Measurements from ENCODE around the gene RHBDF1. TPM values are rescaled to one million over a fixed set of nuclear protein-coding genes. Genes with fewer than 3 reads are reported as not detected.

Gene RHBDF1
- total RNA-seq, 4 donors from 2014 or later = 14.7 to 79.0 (median 31.1) TPM

DNA sequence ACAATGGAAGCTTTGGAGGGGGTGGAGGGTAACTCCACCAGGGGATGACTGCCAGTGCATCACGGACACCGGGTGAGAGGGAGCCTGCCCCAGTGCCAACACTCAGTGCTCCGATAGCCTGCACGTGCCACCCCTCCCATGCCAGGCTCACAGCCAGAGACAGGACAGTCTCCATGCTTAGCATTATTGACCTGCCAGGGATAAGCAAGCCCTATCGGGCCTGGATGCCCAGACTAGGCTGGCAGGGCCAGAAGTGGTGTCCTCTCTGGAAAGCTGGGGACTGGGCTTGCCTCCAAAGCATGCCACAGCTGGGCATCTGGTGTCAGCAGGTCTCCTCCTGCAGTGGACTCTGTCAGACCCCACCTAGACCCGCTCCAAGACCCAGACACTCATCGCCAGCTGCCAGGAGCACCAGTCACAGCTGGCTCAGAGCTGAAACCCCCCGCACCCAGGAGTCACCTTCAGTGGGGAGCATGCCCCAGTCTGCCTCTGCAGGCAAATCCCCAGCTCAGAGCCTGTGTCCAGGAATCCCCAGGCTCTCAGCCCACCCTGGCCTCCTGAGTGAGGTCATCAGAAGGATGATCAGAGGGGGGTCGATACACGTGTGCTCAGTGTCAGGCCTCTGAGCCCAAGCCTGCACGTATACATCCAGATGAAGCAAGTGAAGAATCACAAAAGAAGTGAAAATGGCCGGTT is 1.8 kb upstream of the RHBDF1 start:
- intact Hi-C loops (cut with DNase I; ENCODE audit: low total_unique reads) = no loop called here
- H3K9me3 ChIP-seq = no peaks in the 10 kb centered on the region
- no peak overlapping the region for H3K4me3 ChIP-seq
- H3K27me3 ChIP-seq = no peaks in the 10 kb centered on the region
- H3K4me1 ChIP-seq = peaks cover 5 to 47% of the 10 kb centered on the region in 2 donors
- DNase-seq = no peak
- no peak for TF ChIP-seq POLR2A (IDR thresholded peaks at IDR 0.05)
- TF ChIP-seq, protein P1, sequence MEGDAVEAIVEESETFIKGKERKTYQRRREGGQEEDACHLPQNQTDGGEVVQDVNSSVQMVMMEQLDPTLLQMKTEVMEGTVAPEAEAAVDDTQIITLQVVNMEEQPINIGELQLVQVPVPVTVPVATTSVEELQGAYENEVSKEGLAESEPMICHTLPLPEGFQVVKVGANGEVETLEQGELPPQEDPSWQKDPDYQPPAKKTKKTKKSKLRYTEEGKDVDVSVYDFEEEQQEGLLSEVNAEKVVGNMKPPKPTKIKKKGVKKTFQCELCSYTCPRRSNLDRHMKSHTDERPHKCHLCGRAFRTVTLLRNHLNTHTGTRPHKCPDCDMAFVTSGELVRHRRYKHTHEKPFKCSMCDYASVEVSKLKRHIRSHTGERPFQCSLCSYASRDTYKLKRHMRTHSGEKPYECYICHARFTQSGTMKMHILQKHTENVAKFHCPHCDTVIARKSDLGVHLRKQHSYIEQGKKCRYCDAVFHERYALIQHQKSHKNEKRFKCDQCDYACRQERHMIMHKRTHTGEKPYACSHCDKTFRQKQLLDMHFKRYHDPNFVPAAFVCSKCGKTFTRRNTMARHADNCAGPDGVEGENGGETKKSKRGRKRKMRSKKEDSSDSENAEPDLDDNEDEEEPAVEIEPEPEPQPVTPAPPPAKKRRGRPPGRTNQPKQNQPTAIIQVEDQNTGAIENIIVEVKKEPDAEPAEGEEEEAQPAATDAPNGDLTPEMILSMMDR (IDR thresholded peaks at IDR 0.05) = no peak
- peak overlapping the region; percentile 36 to 93 for H3K27ac ChIP-seq
- H3K36me3 ChIP-seq = no peaks in the 10 kb centered on the region

DNA sequence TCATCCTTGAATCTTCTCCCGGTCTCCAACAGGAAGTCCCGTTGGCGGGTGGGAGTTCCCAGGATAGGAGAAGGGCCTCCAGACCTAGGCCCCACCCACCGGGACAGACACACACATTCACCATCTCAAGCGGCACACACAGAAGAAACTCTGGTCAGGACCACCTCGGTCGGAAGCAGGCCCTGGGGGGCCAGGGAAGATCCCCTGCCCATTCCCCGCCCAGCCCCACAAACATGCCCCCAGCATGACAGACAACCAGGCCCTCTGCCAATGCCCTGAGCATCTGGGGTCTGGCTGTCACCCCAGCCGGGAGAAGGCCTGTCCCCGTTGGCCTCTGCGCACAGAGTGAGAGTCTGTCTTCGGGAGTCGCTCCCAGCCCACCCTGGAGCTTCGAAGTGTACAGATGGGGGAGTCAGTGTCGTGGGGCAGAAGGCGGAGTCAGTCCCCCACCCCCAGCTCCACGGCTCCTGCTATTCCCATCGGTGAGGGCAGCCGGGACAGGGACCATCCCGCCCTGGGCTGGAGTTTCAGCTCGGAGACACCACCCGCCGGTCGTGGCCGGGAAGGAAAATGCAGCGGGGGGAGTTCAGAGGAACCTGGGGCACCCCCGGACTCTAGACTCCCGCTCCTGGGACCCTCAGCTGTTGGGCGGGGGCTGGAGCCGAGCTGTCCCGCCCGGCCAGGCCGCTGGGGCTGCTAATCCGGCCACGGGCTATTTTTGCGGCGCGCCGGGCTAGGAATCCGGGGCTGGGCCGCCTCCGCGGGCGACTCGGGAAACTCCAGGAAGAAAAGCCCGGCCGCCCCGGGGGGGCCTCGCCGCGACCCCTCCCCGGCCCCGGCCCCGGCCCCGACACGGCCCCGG is 660 bp downstream of the RHBDF1 start:
- peak in 1 of 2 donors; percentile 44 for TF ChIP-seq POLR2A (IDR thresholded peaks at IDR 0.05)
- TF ChIP-seq, protein P1 (IDR thresholded peaks at IDR 0.05) = peak in 1 of 4 experiments; percentile 7
- Histone ChIP-seq H3K36me3 (no peaks in the 10 kb centered on the region), H3K4me3 (peak overlapping the region; percentile 75 to 87), H3K9me3 (no peaks in the 10 kb centered on the region), H3K4me1 (peaks cover 4 to 48% of the 10 kb centered on the region in 2 donors), H3K27ac (peak overlapping the region; percentile 93), H3K27me3 (no peaks in the 10 kb centered on the region)
- intact Hi-C loops (cut with DNase I; ENCODE audit: low total_unique reads) = no loop called here
- peak; percentile 81 to 84 for DNase-seq

DNA sequence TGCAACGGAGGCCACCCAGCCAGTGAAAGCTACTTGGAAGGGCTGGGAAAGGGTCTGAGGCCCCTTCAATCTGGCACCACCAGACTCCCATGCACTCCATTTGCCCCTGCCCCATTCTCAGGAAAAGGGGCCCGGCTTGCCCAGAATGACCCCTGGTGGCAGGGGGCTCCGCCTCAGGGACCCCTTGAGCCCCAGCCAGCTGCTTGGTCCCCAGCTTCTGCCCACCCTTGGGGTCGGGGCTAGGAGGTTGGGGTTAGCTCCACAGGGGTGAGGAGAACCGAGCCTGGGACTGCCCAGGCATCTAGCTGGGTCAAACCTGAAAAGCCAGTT is 1.3 kb downstream of the RHBDF1 start:
- Histone ChIP-seq H3K4me1 (peaks cover 0 to 42% of the 10 kb centered on the region in 2 donors), H3K4me3 (peak overlapping the region; percentile 75 to 87), H3K36me3 (no peaks in the 10 kb centered on the region), H3K27me3 (no peaks in the 10 kb centered on the region), H3K27ac (peak overlapping the region; percentile 93), H3K9me3 (no peaks in the 10 kb centered on the region)
- intact Hi-C loops (cut with DNase I; ENCODE audit: low total_unique reads) = no loop called here
- no peak for DNase-seq
- TF ChIP-seq, protein P1 (IDR thresholded peaks at IDR 0.05) = no peak
- TF ChIP-seq POLR2A (IDR thresholded peaks at IDR 0.05) = no peak

DNA sequence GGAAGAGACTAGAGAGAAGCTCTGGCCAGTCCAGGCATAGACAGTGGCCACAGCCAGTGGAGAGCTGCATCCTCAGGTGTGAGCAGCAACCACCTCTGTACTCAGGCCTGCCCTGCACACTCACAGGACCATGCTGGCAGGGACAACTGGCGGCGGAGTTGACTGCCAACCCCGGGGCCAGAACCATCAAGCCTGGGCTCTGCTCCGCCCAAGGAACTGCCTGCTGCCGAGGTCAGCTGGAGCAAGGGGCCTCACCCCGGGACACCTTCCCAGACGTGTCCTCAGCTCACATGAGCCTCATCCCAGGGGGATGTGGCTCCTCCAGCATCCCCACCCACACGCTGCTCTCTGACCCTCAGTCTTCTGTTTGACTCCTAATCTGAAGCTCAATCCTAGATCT is 3.2 kb downstream of the RHBDF1 start:
- intact Hi-C loops (cut with DNase I; ENCODE audit: low total_unique reads) = no loop called here
- no peak for DNase-seq
- no peaks in the 10 kb centered on the region for H3K27me3 ChIP-seq
- TF ChIP-seq POLR2A (IDR thresholded peaks at IDR 0.05) = no peak
- TF ChIP-seq, protein P1 (IDR thresholded peaks at IDR 0.05) = no peak
- H3K4me1 ChIP-seq = peaks cover 0 to 30% of the 10 kb centered on the region in 2 donors
- no peak overlapping the region for H3K4me3 ChIP-seq
- no peak overlapping the region for H3K27ac ChIP-seq
- H3K9me3 ChIP-seq = no peaks in the 10 kb centered on the region
- H3K36me3 ChIP-seq = no peaks in the 10 kb centered on the region
